Psoas muscle (tissue), 8 donors: Measurements from ENCODE around the gene EQTN. TPM values are rescaled to one million over a fixed set of nuclear protein-coding genes. Genes with fewer than 3 reads are reported as not detected.

Experiments
- ATAC-seq, 4 donors: fragments of 200-7000 bp; cut with Tn5 transposase; one replicate each; pipeline ENCODE4 v1.9.1; 2020; ENCODE audit warnings: moderate library complexity in 3 of 4, mild to moderate bottlenecking in 2 of 4
- DNase-seq, 2 donors: peaks; one replicate each; pipeline ENCODE4 v3.0.0-alpha.2; 2020
- H3K27ac ChIP-seq: fragments of 200-600 bp; one replicate; pipeline ENCODE4 v1.8.0; 2022
- H3K27me3 ChIP-seq, 3 donors: fragments of 200-600 bp in 1 of 3; one replicate each; pipeline versions ENCODE4 v1.6.1 to v1.8.0; 2013 to 2022; ENCODE audit warnings: low read length in 2 of 3, mild to moderate bottlenecking in 2 of 3, moderate library complexity in 1 of 3; ENCODE audit not compliant: insufficient read depth in 3 of 3
- H3K36me3 ChIP-seq, 2 donors: fragments of 200-600 bp in 1 of 2; one replicate each; pipeline versions ENCODE4 v1.6.1 to v1.8.0; 2013 to 2022; ENCODE audit warnings: low read depth in 1 of 2, mild to moderate bottlenecking in 1 of 2, moderate library complexity in 1 of 2; ENCODE audit not compliant: insufficient read depth in 1 of 2
- H3K4me1 ChIP-seq: fragments of 200-600 bp; one replicate; pipeline ENCODE4 v1.8.0; 2022
- H3K4me3 ChIP-seq: fragments of 200-600 bp; one replicate; pipeline ENCODE4 v1.8.0; 2022; ENCODE audit warnings: mild to moderate bottlenecking
- H3K9me3 ChIP-seq: fragments of 200-600 bp; one replicate; pipeline ENCODE4 v1.8.0; 2022
- whole genome bisulfite sequencing, 3 donors: extraction: QIAGEN DNeasy Blood & Tissue Kit; methylation state at CpG; one replicate each; pipeline versions ENCODE4 v1.1.6 to v1.1.7; 2013; 5-methylcytosine and 5-hydroxymethylcytosine counted together
- intact Hi-C, 2 donors: fragments of 100-400 bp; cut with DNase I; formaldehyde crosslinking; loops; one replicate each; pipeline versions ENCODE4 v1.11.0 to v1.14.2; 2022
- polyA plus RNA-seq, 3 donors: library from polyadenylated mRNA; stranded (reverse); fragments of 200-250 nt; gene quantifications; one replicate each; pipeline ENCODE4 v1.2.3, GENCODE V29; 2013
- total RNA-seq, 4 donors: library from RNA; stranded (reverse); fragmentation: NEBNext Ultra II Directional in 2 of 4; extraction: Animal tissue kit (Norgen Biotek cat#: 25700) in 2 of 4; gene quantifications; one replicate each; pipeline versions ENCODE4 v1.2.1 to v1.2.4, GENCODE V29; 2021 to 2023
- TF ChIP-seq, protein P1 (sequence below): fragments of 200-600 bp; IDR thresholded peaks from one replicate; pipeline ENCODE4 v1.8.0; 2022; ENCODE audit warnings: antibody characterized with exemption
- donor health status: healthy with polysubstance abuse.
- donor health status: DM: no; HTN: no; CAD: no; lungs with moderate emphysema.
- donor health status: Bipolar disorder and iron deficiency.
- donor health status: healthy.
- donor health status: DM: yes; HTN: yes; CAD: no.
- donor health status: DM: no; HTN: no; CAD: no.
- donor health status: DM: no; HTN: no; CAD: no.
- donor health status: DM: yes; HTN: yes; CAD: no.

Gene EQTN
- total and polyA plus RNA-seq, 7 donors: not detected

DNA sequence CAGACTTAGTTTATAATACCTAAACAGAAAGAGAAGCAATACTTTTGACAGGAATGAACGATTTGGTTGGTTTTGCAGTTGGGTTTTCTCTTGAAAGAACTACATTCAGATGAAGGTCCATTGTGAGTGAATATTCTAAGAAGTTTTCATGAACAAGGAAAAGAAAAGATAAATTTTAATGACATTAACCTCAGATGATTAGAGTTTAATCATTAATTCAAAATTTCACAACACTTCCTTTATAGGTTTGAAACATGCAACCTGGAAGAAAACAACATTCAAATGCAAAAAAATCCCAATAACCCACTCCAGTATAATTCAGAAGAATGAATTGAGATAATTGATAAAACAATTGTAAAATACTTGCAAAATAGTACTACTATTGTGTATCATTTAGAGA lies 23.8 kb downstream of the EQTN start:
- H3K4me1 ChIP-seq: peaks cover 4% of the 10 kb centered on the region
- TF ChIP-seq, protein P1, sequence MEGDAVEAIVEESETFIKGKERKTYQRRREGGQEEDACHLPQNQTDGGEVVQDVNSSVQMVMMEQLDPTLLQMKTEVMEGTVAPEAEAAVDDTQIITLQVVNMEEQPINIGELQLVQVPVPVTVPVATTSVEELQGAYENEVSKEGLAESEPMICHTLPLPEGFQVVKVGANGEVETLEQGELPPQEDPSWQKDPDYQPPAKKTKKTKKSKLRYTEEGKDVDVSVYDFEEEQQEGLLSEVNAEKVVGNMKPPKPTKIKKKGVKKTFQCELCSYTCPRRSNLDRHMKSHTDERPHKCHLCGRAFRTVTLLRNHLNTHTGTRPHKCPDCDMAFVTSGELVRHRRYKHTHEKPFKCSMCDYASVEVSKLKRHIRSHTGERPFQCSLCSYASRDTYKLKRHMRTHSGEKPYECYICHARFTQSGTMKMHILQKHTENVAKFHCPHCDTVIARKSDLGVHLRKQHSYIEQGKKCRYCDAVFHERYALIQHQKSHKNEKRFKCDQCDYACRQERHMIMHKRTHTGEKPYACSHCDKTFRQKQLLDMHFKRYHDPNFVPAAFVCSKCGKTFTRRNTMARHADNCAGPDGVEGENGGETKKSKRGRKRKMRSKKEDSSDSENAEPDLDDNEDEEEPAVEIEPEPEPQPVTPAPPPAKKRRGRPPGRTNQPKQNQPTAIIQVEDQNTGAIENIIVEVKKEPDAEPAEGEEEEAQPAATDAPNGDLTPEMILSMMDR: no peak
- intact Hi-C loops: loop anchor here (5.0 to 10.0 kb wide), 2 partner anchors 78 to 236 kb away; no protein-coding TSS in a partner anchor
- no peak for DNase-seq
- WGBS, 3 donors: 85 to 90% (median 89%) methylated on average over 1 of the region's 1 CpG
- H3K27ac ChIP-seq: no peak overlapping the region
- no peaks in the 10 kb centered on the region for H3K36me3 ChIP-seq
- ATAC-seq: no peak
- H3K27me3 ChIP-seq: no peaks in the 10 kb centered on the region
- H3K9me3 ChIP-seq: no peaks in the 10 kb centered on the region
- H3K4me3 ChIP-seq: no peak overlapping the region

DNA sequence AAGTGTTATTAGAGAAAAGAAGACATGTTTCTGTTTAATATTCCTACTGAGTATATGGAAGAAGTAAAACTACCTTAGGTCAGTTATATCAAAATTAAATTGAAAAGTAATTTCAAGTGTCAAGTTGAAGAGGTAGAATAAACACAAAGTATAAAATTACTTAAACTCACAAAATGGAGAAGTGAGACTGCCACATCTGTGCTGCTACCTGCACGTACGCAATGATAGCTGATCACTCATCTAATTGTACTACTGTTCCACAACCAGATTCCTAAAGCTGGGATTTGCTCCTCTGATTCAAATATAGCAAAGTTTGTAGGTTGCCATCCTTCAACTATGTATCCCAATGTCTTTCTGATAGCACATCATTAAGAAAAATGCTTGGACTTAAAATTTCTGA lies 24.8 kb downstream of the EQTN start:
- no peaks in the 10 kb centered on the region for H3K9me3 ChIP-seq
- WGBS, 3 donors: 88 to 95% (median 95%) methylated on average over 2 of the region's 2 CpGs
- H3K4me1 ChIP-seq: peaks cover 4% of the 10 kb centered on the region
- intact Hi-C loops: loop anchor here (5.0 to 10.0 kb wide), 2 partner anchors 77 to 235 kb away; no protein-coding TSS in a partner anchor
- no peak for ATAC-seq
- no peak overlapping the region for H3K27ac ChIP-seq
- no peaks in the 10 kb centered on the region for H3K27me3 ChIP-seq
- H3K4me3 ChIP-seq: no peak overlapping the region
- DNase-seq: no peak
- TF ChIP-seq, protein P1: no peak
- no peaks in the 10 kb centered on the region for H3K36me3 ChIP-seq

DNA sequence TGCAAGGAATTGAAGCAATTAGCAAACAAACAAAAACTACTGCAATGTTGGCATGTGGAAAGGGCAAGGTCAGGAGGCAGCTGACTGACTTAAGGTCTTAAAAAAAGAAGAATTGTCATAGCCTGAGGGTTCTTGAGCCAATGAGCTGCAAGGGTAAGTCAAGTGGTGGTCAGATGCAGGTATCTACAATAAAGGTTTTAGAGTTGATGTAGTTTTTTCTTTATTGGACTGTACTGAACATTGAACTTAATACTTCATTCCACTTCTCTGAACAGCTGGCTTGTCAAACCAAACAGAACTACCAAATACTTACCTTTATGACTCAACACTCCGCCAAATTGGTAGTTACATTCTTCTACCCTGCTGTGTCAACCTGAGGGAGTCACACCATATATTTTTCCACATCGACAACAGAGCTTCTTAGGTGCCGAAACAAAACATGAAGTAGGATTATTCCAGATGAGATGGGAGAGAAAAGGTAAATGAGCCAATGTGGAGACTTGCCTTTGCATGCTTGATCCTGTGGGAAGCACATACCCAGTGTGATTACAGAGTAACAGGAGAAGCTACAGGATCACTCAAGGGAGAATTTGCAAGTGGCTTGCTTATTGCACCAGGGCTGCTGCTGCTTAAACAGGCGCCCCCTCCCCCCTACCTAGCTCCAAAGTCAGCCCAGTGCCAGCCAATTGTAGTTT lies 35.3 kb downstream of the EQTN start:
- TF ChIP-seq, protein P1: no peak
- intact Hi-C loops: no loop called here
- ATAC-seq (no peak), DNase-seq (no peak)
- no peaks in the 10 kb centered on the region for H3K9me3 ChIP-seq
- no peaks in the 10 kb centered on the region for H3K4me1 ChIP-seq
- H3K36me3 ChIP-seq: no peaks in the 10 kb centered on the region
- no peak overlapping the region for H3K27ac ChIP-seq
- 41 to 61% (median 52%) methylated on average over 4 of the region's 4 CpGs for WGBS, 3 donors
- H3K27me3 ChIP-seq: no peaks in the 10 kb centered on the region
- H3K4me3 ChIP-seq: no peak overlapping the region

DNA sequence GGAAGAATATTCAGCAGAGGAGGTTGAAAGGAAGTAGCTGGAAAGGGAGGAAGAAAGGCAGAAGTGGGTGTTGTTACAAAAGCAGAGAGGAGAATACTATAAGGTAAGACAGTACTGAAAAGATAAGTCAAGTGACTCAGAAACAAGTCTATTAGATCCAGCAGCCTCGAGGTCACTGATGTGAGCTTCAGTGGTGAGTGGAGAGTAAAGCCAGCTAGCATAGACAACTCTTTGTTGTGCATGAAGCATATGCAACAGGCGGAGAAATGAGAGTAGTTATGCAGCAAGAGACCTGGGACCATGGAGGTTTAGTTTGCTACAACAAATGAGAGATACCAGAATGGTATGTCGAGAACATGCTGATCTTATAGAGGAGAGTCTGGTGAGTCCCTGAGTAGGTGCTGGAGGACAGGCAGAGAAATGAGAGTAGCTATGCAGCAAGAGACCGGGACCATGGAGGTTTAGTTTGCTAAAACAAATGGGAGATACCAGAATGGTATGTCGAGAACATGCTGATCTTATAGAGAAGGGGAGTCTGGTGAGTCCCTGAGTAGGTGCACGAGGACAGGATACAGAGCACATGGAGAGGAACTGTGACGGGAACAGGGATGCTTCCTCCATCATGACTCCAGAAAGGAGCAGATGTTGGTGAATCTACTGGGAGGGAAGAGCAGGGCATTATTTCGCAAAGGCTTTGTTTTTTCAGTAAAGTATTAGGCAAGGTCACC lies 36.0 kb downstream of the EQTN start:
- Histone ChIP-seq H3K36me3 (no peaks in the 10 kb centered on the region), H3K4me1 (no peaks in the 10 kb centered on the region), H3K27ac (no peak overlapping the region), H3K27me3 (no peaks in the 10 kb centered on the region), H3K4me3 (no peak overlapping the region), H3K9me3 (no peaks in the 10 kb centered on the region)
- ATAC-seq (no peak), DNase-seq (no peak)
- intact Hi-C loops: no loop called here
- TF ChIP-seq, protein P1: no peak
- WGBS, 3 donors: 70 to 81% (median 80%) methylated on average over 8 of the region's 8 CpGs
